SK-N-SH (cell line): ENCODE results near the gene LAPTM5.

ENCODE experiments used
- JUND ChIP-seq: IDR thresholded peaks from 2 replicates; pipeline ENCODE4 v1.4.0; 2012
- POLR2AphosphoS5 ChIP-seq: IDR thresholded peaks from 2 replicates; pipeline ENCODE4 v1.6.1; 2012; ENCODE audit warnings: low read depth, low read length
- TF ChIP-seq, protein P1 (sequence below): IDR thresholded peaks from 2 replicates; pipeline ENCODE4 v1.6.1; 2012; ENCODE audit warnings: mild to moderate bottlenecking, low read depth, low read length, moderate library complexity
- TF ChIP-seq, protein P2 (sequence below): fragments of 200-600 bp; sonication (generic); IDR thresholded peaks from 2 replicates; pipeline ENCODE4 v1.6.1; 2017; ENCODE audit warnings: antibody characterized with exemption, mild to moderate bottlenecking, moderate library complexity

- TF ChIP-seq, protein P1, sequence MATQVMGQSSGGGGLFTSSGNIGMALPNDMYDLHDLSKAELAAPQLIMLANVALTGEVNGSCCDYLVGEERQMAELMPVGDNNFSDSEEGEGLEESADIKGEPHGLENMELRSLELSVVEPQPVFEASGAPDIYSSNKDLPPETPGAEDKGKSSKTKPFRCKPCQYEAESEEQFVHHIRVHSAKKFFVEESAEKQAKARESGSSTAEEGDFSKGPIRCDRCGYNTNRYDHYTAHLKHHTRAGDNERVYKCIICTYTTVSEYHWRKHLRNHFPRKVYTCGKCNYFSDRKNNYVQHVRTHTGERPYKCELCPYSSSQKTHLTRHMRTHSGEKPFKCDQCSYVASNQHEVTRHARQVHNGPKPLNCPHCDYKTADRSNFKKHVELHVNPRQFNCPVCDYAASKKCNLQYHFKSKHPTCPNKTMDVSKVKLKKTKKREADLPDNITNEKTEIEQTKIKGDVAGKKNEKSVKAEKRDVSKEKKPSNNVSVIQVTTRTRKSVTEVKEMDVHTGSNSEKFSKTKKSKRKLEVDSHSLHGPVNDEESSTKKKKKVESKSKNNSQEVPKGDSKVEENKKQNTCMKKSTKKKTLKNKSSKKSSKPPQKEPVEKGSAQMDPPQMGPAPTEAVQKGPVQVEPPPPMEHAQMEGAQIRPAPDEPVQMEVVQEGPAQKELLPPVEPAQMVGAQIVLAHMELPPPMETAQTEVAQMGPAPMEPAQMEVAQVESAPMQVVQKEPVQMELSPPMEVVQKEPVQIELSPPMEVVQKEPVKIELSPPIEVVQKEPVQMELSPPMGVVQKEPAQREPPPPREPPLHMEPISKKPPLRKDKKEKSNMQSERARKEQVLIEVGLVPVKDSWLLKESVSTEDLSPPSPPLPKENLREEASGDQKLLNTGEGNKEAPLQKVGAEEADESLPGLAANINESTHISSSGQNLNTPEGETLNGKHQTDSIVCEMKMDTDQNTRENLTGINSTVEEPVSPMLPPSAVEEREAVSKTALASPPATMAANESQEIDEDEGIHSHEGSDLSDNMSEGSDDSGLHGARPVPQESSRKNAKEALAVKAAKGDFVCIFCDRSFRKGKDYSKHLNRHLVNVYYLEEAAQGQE: no peak
- TF ChIP-seq, protein P2, sequence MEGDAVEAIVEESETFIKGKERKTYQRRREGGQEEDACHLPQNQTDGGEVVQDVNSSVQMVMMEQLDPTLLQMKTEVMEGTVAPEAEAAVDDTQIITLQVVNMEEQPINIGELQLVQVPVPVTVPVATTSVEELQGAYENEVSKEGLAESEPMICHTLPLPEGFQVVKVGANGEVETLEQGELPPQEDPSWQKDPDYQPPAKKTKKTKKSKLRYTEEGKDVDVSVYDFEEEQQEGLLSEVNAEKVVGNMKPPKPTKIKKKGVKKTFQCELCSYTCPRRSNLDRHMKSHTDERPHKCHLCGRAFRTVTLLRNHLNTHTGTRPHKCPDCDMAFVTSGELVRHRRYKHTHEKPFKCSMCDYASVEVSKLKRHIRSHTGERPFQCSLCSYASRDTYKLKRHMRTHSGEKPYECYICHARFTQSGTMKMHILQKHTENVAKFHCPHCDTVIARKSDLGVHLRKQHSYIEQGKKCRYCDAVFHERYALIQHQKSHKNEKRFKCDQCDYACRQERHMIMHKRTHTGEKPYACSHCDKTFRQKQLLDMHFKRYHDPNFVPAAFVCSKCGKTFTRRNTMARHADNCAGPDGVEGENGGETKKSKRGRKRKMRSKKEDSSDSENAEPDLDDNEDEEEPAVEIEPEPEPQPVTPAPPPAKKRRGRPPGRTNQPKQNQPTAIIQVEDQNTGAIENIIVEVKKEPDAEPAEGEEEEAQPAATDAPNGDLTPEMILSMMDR: no peak
- TF ChIP-seq JUND: no peak
- no peak for TF ChIP-seq POLR2AphosphoS5
Measured at GRCh38 chr1:30688920-30689794, 68.4 kb downstream of the LAPTM5 start.
